ENCODE results near the gene TFR2.

Gene TFR2

DNA sequence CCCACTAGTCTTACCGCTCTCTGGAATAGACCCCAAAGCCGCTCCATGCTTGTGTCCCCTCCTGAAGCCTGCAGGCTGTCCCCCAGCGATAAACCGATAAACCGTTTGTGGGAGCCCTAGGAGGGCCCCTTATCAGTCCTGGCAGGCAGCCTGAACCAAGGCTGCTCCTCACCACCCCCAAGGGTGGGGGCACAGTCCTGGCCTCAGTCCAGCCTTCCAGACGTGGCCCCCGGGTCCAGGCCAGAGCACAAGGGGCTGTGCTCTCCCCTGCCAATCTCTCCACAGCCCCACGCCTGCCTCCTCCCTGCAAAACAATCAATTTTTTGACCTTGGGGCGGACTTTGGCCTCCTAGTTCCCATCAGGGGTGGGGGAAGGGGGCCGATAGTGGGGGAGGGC, at the start of gene TFR2:
Gene TFR2 (minus strand): TSS at position 90 of the 397 bp plus-strand sequence. CDS start 43 bp downstream, at position 47.
- no peak for DNase-seq (ENCODE audit: extremely low read depth, low read depth)
- no peak for TF ChIP-seq CTCF (IDR thresholded peaks at IDR 0.05; ENCODE audit: low read depth, low read length)

- no peak for DNase-seq (ENCODE audit: extremely low read depth, low read depth)
- TF ChIP-seq CTCF (IDR thresholded peaks at IDR 0.05; ENCODE audit: low read depth, low read length) = no peak
These were observed 48.1 kb upstream of the TFR2 start for GRCh38 chr7:100689230-100690135.

DNA sequence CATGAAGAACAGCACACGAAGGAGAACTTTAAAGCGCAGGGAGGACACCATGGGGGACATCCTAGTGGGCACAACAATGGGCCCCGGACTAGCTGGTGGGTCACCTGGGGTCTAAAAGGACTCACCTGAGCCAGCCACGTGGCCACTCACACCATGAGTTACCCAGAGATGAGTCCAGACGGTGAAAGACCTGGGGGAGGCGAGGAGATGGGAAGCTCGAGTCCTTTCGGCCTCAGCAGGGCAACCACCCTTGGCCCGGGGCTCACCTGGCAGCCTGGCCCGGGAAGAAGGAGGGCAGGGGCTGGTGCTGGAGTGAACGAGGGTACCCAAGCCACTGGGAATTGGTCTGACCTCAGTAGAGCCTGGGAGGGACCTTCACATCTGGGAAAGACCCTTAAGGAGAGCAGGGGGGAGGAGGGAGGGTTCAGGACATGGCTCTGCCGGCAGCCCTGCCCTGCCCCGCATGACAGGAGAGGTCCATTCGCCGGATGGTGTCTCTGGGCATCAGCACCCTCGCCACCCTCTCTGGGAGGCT, 47.0 kb upstream of the TFR2 start:
- no peak for DNase-seq (ENCODE audit: extremely low read depth, low read depth)

DNA sequence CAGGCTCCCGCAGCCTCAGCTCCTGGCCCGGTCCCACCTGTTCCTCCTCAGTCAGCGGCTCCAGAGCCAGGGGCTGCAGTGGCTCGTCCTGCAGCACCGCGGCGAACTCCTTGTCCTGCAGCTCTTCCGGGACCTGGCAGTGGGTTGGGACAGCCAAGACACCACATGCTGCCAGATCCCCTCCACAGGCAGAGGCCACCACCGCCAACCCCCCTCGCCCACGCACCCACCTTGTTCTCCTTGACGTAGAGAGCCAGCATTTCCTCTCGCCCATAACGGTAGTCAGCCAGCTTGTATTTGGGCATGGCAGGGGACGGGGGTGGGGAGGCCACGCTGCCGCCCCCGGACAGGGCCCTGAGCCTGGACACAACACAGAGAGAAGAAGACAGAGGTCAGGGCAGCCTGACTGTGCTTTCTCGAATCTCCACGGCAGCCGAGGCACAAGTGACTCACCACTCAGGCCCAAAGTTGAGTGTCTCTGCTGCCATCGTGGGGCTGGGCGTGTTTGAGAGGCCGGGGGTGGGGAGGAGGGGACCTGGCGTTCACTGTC, 46.5 kb upstream of the TFR2 start:
- no peak for DNase-seq (ENCODE audit: extremely low read depth, low read depth)
- no peak for TF ChIP-seq CTCF (IDR thresholded peaks at IDR 0.05; ENCODE audit: low read depth, low read length)

More for the DNA sequence above, 47.0 kb upstream of the TFR2 start:
- no peak for TF ChIP-seq CTCF (IDR thresholded peaks at IDR 0.05; ENCODE audit: low read depth, low read length)

GRCh38 chr7:100687261-100687660, 45.9 kb upstream of the TFR2 start:
- TF ChIP-seq CTCF (IDR thresholded peaks at IDR 0.05; ENCODE audit: low read depth, low read length) = no peak
- no peak for DNase-seq (ENCODE audit: extremely low read depth, low read depth)

DNA sequence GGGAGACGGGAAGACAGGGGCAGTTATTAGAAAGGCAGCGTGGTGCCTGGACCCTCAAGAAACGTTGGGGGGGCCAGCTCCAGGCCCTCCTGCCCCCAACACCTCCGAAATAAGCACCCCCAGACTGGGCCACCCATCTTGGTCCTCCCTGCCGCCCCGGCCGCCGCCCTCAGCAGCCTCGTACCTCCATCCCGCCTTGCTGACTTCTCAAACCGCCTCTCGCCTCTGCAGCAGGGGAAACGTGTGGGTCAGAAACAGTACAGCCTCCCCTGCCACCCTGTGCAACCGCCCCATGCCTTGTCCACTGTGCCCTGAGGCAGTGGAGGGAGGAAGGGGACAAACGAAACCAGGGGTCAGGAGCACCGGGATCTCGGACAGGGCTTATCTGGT, 45.5 kb upstream of the TFR2 start:
- TF ChIP-seq CTCF (IDR thresholded peaks at IDR 0.05; ENCODE audit: low read depth, low read length) = no peak

GRCh38 chr7:100686201-100686821, 45.0 kb upstream of the TFR2 start:
- no peak for DNase-seq (ENCODE audit: extremely low read depth, low read depth)
- no peak for TF ChIP-seq CTCF (IDR thresholded peaks at IDR 0.05; ENCODE audit: low read depth, low read length)

More for the DNA sequence above, 45.5 kb upstream of the TFR2 start:
- no peak for DNase-seq (ENCODE audit: extremely low read depth, low read depth)
